ENCODE data around the gene FAIM2. TPM values are rescaled to one million over a fixed set of nuclear protein-coding genes. Genes with fewer than 3 reads are reported as not detected.

The FAIM2 gene
- total RNA-seq, 4 donors from 2014 or later = 0.13 to 1.1 TPM; not detected in 2

DNA sequence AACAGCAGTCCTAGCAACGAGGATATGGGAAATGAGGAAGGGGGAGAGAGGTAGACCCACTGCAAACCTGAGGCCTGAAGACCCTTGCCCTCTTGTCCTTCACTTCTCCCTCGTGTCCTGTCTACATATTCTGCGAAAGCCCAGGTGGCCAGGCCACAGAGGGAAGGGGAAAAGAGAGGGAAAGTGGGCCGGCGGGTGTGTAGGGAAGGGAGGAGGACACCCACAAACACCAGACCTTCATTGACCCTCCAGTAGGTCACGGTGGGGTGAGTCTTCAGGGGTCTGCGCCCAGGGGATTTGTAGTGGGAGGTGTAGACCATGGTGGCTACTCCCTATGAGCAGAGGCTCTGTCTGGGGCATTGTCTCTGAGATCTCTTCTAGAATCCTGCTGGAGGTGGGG, 3.8 kb downstream of the FAIM2 start:
- no peaks in the 10 kb centered on the region for H3K36me3 ChIP-seq
- TF ChIP-seq CTCF (IDR thresholded peaks at IDR 0.05 in 4 of 5, conservative IDR thresholded peaks at IDR 0.05 in 1 of 5) = no peak
- TF ChIP-seq POLR2A (IDR thresholded peaks at IDR 0.05) = no peak
- intact Hi-C loops (cut with DNase I; ENCODE audit: low total_unique reads) (no loop called here), in situ Hi-C loops (cut with MboI; ENCODE audit: low sequenced_read_pairs in 4 of 4) (no loop called here)
- H3K27me3 ChIP-seq = peaks cover 9 to 21% (median 18%) of the 10 kb centered on the region in 3 donors
- ATAC-seq = no peak
- no peaks in the 10 kb centered on the region for H3K4me1 ChIP-seq
- no peak overlapping the region for H3K27ac ChIP-seq
- no peaks in the 10 kb centered on the region for H3K9me3 ChIP-seq
- no peak for DNase-seq
- no peak overlapping the region for H3K4me3 ChIP-seq

DNA sequence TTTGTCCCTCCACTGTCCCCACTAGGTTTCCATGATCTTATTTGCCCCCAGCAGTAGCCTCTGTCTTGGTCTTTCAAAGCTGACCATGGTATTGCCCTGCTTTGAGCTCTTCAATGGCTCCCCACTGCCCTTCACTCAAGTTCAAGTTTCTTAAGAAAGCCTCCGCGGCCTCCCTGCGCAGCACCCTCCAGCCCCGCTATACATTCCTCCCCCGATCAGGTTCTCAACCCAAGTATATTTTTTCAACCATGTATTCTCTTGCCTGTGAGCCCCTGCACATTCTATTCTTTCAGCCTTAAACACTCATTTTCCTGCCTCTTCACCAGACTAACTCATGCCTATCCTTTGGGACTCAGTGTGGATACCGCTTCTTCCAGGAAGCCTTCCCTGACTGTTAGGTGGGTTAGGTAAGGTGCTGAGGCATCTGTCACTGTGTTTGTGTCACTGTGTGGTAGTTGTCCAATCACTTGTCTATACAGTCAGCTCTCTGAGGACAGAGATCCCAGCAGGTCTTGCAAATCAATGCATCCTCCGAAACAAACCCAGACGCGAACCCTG, 4.3 kb downstream of the FAIM2 start:
- Histone ChIP-seq H3K4me3 (no peak overlapping the region), H3K9me3 (no peaks in the 10 kb centered on the region), H3K4me1 (no peaks in the 10 kb centered on the region), H3K27ac (no peak overlapping the region), H3K36me3 (no peaks in the 10 kb centered on the region), H3K27me3 (peaks cover 6 to 16% (median 15%) of the 10 kb centered on the region in 3 donors)
- intact Hi-C loops (cut with DNase I; ENCODE audit: low total_unique reads) (no loop called here), in situ Hi-C loops (cut with MboI; ENCODE audit: low sequenced_read_pairs in 4 of 4) (no loop called here)
- DNase-seq = no peak
- ATAC-seq = no peak
- TF ChIP-seq CTCF (IDR thresholded peaks at IDR 0.05 in 4 of 5, conservative IDR thresholded peaks at IDR 0.05 in 1 of 5) = no peak
- TF ChIP-seq POLR2A (IDR thresholded peaks at IDR 0.05) = no peak

- H3K36me3 ChIP-seq = no peaks in the 10 kb centered on the region
- intact Hi-C loops (cut with DNase I; ENCODE audit: low total_unique reads) = no loop called here
- H3K27ac ChIP-seq = no peak overlapping the region
- TF ChIP-seq CTCF (IDR thresholded peaks at IDR 0.05 in 4 of 5, conservative IDR thresholded peaks at IDR 0.05 in 1 of 5) (no peak), POLR2A (IDR thresholded peaks at IDR 0.05) (no peak)
- ATAC-seq = no peak
- in situ Hi-C loops (cut with MboI; ENCODE audit: low sequenced_read_pairs in 4 of 4) = no loop called here
- H3K4me1 ChIP-seq = no peaks in the 10 kb centered on the region
- no peak overlapping the region for H3K4me3 ChIP-seq
- no peaks in the 10 kb centered on the region for H3K9me3 ChIP-seq
- peaks cover 0 to 3% (median 0%) of the 10 kb centered on the region in 3 donors for H3K27me3 ChIP-seq
- no peak for DNase-seq
Measured at GRCh38 chr12:49897276-49897675, 6.4 kb downstream of the FAIM2 start.

- intact Hi-C loops (cut with DNase I; ENCODE audit: low total_unique reads) (no loop called here), in situ Hi-C loops (cut with MboI; ENCODE audit: low sequenced_read_pairs in 4 of 4) (no loop called here)
- ATAC-seq (no peak), DNase-seq (no peak)
- Histone ChIP-seq H3K27ac (no peak overlapping the region), H3K36me3 (no peaks in the 10 kb centered on the region), H3K4me1 (no peaks in the 10 kb centered on the region), H3K4me3 (no peak overlapping the region), H3K9me3 (no peaks in the 10 kb centered on the region), H3K27me3 (no peaks in the 10 kb centered on the region)
- TF ChIP-seq POLR2A (IDR thresholded peaks at IDR 0.05) (no peak), CTCF (IDR thresholded peaks at IDR 0.05 in 4 of 5, conservative IDR thresholded peaks at IDR 0.05 in 1 of 5) (no peak)
Measured at GRCh38 chr12:49895773-49896172, 7.9 kb downstream of the FAIM2 start.

- intact Hi-C loops (cut with DNase I; ENCODE audit: low total_unique reads) = no loop called here
- in situ Hi-C loops (cut with MboI; ENCODE audit: low sequenced_read_pairs in 4 of 4) = no loop called here
- TF ChIP-seq CTCF (IDR thresholded peaks at IDR 0.05 in 4 of 5, conservative IDR thresholded peaks at IDR 0.05 in 1 of 5) (no peak), POLR2A (IDR thresholded peaks at IDR 0.05) (no peak)
Measured at GRCh38 chr12:49894751-49895148, 8.9 kb downstream of the FAIM2 start.

More at GRCh38 chr12:49894751-49895148, 8.9 kb downstream of the FAIM2 start:
- DNase-seq (no peak), ATAC-seq (no peak)
- no peaks in the 10 kb centered on the region for H3K4me1 ChIP-seq
- H3K27ac ChIP-seq = no peak overlapping the region
- H3K27me3 ChIP-seq = no peaks in the 10 kb centered on the region
- H3K36me3 ChIP-seq = no peaks in the 10 kb centered on the region
- no peak overlapping the region for H3K4me3 ChIP-seq
- H3K9me3 ChIP-seq = no peaks in the 10 kb centered on the region
